HG03520 (cell line): Measurements from ENCODE around the gene MROH2B.

Experiments
- ATAC-seq: cut with Tn5 transposase; IDR thresholded peaks from one replicate; pipeline ENCODE4 v1.9.1; 2021; ENCODE audit warnings: mild to moderate bottlenecking, moderate library complexity; ENCODE audit not compliant: unreplicated experiment

The MROH2B gene

DNA sequence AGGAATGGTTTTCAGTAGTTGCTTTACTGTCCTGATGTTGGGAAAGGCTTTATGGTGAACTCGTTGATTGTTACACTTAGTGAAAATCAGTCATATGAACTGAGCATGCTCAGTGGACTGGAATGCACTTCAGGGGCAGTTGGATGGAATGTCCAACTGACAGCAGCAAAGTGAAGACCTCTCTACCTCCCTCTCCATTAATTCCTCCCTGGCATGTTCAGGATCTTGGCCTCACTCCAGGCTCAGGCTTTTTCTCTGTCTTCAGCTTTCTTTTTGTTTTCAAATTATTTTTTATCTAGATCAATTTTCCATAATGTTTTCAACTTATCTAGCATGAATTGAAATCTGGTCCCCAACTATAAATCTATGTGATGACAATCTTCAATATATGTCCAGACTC, at the start of gene MROH2B:
Gene MROH2B (minus strand): TSS at position 101 of the 400 bp plus-strand sequence. CDS start 490 bp downstream, outside the sequence.
- ATAC-seq, result no peak

DNA sequence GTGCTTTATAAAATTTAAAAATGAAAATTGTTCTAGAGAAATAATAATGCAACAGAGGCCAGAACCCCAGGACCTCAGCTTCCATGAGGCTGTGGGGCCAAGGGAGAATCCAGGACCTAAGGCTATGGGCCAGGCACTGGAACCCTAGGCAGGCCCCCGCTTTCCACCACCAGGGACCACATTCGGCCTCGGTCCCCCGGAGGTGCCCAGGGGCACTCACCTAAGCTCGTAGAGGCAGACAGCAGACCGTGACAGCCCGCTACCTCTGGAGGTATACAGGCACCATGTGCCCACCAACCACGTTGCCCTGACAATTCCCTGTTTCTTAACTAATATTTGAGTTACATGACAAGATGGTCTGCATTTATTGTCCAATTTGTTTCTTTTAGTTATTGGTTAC, 49.5 kb upstream of the MROH2B start:
- ATAC-seq, result no peak

DNA sequence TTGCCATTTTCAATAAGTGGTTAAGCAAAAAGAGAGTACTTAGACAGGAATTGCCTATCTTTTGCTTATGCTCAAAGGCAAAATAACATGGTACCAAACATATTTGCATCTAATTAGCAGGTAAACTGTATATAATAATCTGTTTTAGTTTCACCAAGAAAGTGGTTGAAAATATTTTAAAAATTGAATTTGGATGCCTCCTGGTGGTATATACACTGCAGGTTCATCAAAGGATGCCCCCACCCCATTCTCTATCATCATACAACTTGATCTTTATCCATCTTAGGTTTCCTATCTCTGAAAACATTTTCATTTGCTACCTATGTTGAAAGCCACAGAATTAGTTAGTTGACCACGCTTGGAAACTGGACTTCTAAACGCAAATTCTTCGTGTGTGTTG, 47.0 kb upstream of the MROH2B start:
- ATAC-seq, result no peak

DNA sequence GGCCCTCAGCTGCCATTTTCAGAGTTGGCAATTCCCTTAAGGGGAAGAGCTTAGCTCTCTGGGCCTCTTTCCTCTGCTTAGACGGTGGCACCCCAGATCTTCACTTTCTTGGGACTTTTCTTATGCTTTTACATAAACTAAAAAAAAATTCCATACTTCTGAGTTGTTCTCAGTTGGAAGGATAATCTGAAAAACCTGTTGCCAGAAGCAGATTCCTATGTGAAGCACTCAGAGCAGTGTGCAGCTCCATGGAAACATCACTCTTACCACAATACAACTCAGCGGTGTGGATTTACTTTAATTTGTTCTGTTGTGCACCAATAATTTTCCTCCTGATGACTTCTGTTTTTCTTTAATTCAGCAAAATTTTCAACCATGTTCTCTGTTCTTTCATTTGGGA, 44.1 kb upstream of the MROH2B start:
- ATAC-seq, result no peak

DNA sequence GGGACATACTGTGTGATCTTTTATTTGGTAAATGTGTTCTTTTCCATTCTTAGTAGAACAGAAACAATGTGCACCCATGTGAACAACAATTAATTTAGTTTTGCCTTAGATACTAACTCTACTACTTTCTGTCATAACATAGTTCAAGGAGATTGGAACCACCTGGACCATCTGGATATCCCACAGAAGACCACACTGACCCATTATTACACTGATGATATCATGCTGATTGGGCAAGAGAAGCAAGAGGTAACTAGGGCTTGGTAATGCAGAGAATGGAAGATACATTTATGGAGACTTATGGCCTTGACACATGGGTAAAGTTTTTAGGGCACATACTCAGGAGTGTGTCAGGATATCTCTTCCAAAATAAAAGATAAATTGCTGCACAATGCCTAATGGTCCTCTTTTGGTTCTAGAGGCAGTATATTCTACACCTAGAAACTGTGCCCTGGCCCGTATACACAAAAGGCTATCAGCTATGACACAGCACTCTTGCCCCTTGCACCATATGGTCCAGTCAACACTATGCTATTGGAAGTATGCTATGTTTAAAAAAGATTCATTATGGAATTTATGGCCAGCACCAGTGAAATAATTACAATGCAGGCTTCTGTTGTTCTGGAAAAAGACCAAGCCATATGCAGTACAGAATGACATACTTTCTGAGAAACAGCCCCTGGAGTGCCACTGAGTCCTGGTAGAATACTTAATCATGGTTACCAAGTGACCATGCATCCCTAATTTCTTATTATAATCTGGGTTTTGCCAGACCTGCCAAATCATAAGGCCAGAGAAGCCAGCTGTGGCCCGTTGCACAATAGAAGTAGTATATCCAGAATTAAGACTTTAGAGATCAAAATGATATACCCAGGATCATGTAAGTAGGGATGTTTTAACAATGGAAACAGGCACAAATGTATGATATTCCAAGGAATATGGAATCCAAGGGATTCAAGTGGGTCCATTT, 41.6 kb upstream of the MROH2B start:
- ATAC-seq, result no peak

DNA sequence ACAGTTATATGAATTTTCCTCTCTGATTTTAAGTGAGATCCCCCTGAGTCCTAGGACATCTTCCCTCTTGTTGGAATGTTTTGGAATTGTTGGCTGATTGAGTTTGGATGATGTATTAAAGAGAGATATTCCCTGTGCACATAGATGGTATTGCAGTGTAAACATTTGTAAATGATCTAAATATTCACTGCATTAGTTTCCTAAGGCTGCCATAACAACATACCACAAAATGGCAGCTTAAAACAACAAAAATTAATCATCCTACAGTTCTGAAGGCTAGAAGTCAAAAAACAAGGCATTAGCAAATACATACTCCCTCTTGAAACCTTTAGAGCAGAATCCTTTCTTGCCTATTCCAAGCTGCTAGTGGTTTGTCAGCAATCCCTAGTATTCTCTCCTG, 38.0 kb upstream of the MROH2B start:
- no peak for ATAC-seq

DNA sequence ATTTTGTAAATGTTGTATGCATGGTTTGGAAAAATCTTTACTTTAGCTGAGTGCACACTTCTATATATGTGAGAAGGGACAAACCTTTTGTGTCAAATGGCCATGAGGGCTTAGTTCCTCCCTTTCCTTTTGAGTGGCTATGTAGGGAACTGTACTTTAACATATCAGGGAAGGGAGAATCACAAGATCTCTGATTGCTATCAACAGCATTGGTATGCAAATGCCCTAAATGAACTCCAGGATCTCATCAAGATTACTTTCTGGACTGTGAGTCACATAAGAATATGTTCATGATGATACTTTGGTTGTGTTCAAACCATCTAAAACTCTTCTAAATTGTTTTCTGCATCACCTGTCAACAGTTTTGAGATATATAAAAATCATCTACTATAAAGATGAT, 31.2 kb upstream of the MROH2B start:
- ATAC-seq, result no peak

DNA sequence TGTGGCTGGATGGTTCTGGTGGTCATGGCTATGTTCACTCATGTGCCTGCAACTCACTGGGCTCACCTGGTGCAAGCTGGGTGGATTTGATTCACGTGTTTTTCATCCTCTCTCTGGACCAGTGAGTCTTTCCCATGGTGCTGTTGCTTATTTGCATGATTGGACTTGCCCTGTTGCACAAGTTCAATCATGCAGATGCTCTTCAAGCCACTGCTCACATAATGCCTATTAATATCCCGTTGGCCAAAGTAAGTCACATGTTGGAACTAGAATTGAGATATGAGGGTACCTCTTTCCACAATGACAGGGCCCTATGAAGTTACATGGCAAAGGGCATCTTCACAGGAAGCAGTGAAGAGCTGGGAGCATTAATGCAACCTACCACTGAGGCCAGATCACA, 26.5 kb upstream of the MROH2B start:
- no peak for ATAC-seq

DNA sequence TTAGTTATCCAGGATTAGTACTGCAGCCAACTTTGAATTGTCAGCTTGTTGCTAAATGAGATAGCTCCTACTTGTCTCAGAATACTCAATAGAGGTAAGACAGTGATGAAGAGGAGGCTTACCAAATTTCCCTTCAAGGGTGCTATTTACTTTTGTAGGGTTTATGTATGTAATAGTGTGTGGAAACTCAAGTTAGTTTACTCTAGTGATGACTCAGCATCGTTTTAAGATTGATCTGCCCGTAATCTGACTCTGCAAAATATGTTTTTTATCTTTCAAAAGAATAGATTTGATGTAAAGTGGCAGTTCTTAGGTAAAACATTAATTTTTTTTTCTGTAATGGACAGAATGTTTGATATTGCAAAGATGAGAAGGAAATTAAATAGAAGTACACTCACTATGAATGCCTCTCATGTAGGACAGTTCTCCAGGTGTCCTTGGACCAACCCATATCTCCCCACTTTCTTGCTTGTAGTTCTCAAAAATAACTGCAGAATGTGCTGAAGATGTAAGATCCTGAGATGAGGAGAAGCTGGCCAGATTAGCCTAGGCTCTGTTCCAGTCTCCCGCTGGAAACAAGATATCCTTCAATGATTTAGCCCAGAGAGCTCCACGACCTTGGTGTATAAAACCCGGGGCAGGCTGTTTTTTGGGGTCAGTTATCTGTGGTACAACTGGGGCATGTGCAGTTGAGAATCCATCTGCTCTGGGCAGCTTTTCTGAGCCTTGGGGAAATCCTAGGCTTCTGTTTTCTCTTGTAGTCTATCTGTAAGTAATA, 24.4 kb upstream of the MROH2B start:
- no peak for ATAC-seq

DNA sequence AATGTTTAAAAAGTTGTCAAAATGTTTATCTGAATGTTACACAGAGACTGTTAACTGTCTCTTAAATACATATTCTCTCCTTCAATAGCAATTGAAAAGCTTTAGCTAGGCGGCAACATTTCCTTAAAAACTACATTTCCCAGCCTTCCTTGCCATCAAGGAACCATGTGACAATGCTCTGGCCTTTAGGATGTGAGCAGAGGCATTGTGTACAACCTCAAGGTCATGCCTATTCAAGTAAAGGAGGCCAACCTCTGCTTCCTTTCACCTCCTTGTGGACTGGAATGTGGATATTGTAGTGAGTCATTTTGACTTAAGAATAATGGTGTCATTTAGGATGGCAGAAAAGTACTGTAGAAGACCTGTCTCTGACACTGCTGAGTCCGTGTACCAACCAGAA, 23.7 kb upstream of the MROH2B start:
- ATAC-seq, result no peak

DNA sequence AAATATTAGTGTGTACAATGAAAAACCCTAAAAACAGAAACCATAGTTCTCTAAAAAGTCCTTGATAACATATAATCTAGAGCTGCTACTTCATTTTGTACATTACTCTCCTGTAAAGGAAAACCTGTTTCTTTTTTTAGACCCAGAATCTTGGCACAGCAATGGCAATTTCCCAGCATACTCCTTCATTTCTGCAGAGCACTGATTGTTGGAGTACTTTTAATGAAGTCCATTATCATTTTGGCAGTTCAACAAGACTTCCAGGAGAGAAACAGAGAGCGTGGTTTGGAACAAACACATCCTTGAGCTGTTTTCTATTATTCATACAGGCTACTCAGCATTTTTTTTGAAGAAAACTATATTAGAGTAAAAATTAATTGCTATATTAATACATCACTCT, 22.7 kb upstream of the MROH2B start:
- no peak for ATAC-seq

DNA sequence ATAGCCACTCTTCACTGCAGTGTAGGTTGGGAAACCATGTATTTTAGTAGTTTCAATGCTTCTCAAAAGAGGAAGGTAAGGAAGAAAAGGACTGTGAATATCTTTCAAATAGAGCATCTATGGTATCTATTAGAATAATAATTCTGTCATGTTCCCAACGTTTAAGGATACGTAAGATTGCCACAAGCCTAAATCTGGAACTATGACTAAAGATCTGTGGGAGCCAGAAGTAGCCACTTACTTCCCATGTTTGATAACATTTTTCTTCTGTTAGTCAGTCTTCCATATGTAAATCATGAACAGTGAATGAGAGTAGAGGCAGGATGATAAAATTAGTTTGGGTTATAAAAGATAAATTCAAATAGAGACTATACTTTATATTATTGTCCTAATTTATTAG, 16.3 kb upstream of the MROH2B start:
- no peak for ATAC-seq

DNA sequence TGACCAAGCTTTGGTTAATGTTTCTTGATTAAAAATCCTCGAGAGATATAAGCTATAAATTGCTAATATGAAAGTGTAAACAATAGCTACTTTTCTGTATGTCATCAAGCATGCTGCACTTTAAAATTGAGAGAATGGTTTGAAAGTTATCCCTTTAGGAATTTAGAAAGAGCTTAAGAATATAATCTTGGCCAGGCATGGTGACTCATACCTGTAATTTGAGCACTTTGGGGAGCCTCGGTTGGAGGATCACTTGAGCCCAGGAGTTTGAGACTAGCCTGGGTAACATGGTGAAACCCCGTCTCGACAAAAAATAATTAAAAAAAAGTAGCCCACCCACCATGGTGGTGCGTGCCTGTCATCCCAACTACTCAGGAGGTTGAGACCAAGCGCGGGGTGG, 12.2 kb upstream of the MROH2B start:
- ATAC-seq, result no peak

DNA sequence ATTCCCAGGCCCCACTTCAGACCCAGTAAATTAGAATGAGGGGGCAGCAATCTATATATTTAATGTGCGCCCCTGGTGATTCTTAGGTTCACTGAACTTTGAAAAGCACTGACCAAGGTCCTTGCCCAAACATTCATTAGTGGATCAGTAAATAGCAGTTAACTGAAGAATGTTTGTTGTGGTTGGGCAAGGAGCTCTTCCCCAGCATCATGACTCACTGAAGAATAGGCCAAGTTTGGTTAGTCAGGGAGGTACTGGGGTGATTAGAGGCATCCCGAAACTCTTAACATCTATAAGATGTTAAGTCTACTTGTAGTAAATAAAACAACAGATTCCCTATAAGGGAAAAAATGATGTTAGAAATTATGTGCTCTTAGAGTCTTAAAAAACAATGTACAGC, 833 bp upstream of the MROH2B start:
- ATAC-seq, result no peak

DNA sequence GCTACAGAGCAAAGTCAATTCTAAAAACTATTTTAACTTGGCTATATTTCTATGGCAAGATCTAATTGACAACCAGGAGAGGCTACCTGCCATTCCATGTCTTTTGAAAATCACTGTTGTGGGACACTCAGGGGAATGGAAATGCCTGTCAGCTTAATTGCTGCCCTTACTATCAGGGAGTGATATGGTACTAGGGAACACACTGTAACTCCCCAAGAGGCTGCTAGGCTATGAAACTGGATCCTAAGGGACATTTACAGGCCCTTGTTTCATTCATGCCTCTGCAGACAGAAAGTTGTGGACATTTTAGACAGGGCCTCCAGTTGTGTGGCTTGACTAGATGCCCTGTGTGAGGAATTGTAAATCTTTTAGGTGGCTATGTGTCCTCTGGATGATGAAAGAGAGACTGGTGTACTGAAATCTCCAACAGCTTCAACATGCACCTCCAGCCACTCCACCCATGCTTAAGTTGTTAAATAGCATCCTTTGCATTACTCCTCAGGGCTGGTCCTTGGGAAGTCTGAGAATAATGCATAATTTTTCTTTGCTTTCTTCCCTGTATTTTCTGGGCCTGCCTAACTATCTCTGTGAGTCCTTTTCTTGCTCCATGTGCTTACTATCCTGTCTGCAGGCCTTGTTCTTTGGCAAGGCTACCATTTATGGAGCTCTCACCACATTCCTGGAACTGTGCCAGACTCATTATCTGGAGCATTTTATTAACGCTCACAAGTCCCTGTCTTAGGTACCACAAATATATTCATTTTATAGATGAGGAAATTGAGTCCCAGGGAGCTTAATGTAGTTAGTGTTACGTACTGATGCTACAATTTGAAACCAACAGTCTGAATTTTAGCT, 3.2 kb downstream of the MROH2B start:
- no peak for ATAC-seq

DNA sequence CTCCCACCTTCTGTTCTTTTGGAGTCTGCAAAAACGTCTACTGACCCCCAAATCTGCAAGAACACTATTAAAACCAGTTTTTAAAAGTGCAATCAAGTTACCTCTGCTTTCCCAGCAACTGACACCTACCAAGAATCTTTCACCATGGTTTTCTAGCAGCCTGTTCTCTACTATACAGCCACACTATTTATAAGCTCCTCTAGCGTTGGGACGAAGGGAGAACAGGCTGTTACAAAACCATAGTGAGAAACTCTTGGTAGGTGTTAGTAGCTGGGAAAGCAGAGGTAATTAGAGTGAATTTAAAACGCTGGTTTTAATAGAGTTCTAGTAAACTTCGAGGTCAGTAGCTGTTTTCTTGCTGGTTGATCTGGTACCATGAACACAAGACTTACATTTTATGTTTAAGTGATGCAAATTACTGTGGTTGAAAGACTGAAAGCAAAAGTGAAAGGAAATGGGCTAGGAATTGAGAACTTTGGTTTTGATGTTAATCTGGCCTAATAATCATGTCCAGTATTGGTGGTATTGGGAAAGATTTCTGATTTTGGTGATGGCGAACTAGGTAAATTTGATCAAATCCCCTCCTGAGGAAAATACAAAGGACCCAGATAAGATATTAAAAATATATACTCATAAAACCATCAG, 5.3 kb downstream of the MROH2B start:
- ATAC-seq, result no peak

DNA sequence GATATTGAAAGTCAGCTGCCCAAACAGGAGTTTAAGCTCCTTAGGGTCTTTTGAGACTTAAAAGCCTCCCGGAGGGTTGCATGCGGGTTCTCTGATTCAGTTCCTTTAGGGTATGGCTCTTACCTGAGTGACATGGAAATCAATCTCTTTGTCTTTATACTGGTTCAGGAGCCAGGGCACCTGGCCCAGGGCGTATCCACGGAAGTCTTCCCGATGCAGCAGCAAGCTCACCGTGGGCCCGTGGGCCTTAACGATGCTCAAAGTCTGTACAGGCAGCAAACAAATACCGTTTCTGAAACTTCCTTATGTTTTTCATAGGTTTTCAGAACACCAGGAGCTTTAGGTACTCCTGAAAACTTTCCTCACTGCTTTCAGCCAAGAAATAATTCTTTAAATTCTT, 13.2 kb downstream of the MROH2B start:
- ATAC-seq, result no peak

DNA sequence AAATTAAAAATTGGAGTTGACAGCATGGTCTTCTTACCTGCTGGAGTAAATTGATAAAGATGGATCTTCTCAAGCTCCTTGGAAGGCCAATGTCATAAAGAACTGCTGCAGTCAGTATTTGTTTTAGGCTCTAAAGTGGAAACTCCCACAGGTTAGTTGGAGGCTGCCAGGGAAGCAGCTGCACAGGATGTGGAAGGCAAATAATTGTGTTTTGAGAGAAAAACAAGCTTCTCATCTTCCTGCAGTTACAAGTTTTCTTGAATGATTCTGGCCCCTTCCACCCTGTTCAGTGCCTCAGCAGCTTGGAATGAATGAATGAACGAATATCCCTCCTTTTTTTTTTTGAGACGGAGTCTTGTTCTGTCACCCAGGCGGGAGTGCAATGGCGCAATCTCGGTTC, 13.9 kb downstream of the MROH2B start:
- no peak for ATAC-seq

DNA sequence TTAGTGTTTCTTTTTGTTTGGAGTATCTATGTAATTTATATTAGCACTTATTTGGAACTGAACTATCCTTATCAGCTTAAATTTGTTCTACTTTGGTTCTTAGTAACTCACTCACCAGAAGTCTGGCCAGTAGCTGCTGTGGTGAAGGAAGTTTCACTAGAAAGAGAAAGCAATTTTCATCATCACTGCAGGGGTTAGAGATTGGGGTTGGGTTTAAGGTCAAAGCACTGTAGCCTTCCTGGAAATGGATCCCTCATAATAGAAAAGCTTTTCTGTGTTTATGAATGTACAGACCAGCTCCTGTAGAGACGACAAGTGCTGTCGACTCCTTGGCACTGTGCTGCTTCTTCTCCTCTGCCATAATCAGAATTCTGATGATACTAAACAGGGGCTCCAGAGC, 22.2 kb downstream of the MROH2B start:
- peak; percentile 56 for ATAC-seq

DNA sequence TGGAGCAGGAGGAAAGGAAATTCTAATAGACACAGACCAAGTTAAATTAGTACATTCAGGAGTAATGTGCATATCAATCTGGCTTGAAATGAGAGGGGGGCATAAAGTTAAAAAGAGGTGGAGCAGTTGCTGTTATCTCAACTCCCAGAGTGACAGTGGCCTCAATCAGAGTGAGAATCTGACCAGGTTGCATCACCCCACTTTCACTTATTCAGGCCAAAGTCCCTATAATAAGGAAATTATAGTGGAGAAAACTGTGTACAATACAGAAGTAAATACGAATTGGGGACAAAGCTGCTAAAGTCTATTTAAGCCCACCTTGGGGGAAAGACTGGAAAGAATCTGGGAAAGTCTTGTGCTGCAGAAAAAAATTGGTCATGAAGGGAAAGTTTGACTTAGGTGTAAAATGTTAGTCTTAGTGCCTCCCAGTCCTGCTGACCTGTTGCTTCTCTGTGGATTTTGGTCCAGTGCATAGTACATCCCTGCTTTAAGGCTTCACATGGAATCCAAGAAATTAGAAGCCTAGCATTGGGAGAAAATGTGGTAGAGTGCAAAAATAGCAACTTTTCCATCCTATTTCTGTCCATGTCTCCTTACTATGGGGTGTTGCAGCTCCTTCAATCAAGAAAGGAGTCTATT, 27.9 kb downstream of the MROH2B start:
- ATAC-seq, result no peak
